Upper lobe of left lung (tissue), 4 donors: ENCODE measurements around the gene CLASP1.

ENCODE experiments used
- CTCF ChIP-seq, 6 experiments: fragments of 450-650 bp in 4 of 6; fragments of 200-600 bp in 2 of 6; sonication (generic) in 2 of 6; IDR thresholded peaks; one replicate each; pipeline ENCODE4 v1.5.1; 2016 to 2019; ENCODE audit warnings: antibody characterized with exemption in 6 of 6
- POLR2A ChIP-seq, 4 donors: fragments of 450-650 bp; IDR thresholded peaks; one replicate each; pipeline ENCODE4 v1.5.1; 2016 to 2017; ENCODE audit warnings: antibody characterized with exemption in 4 of 4, mild to moderate bottlenecking in 2 of 4

DNA sequence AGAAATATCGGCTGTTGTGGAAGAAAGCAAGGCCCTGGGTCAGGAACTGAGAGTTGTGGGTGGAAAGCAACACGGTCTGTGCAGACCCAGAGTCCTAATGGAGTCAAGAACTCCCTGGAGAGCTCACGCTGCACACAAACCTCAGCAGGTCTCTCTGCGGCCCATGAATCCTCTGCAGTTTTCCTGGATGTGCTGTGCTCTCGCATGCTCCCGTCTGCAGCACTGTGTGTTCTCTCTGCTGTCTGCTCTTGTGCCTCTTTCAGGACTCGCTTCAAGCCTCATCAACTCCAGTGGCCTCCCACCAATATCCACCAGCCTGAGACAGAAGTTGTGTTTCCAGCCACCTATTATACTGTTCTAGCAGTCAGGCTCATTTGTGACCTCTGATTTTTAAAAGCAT, 94.3 kb downstream of the CLASP1 start:
- no peak for TF ChIP-seq POLR2A (IDR thresholded peaks at IDR 0.05)
- TF ChIP-seq CTCF (IDR thresholded peaks at IDR 0.05): no peak
